WTC11 (cell line): ENCODE results near the gene ZFYVE1.

Experiments used
- CBFB ChIP-seq: sonication (generic); formaldehyde crosslinking; IDR thresholded peaks from 2 replicates; pipeline ENCODE4 v1.8.1; 2022; ENCODE audit warnings: mild to moderate bottlenecking, low read depth, missing genetic modification reagents
- CREB1 ChIP-seq: sonication (generic); formaldehyde crosslinking; IDR thresholded peaks from 2 replicates; pipeline ENCODE4 v1.8.0; 2023; ENCODE audit warnings: mild to moderate bottlenecking, missing genetic modification reagents
- E2F5 ChIP-seq: sonication (generic); formaldehyde crosslinking; IDR thresholded peaks from 2 replicates; pipeline ENCODE4 v1.8.1; 2022; ENCODE audit warnings: mild to moderate bottlenecking, moderate library complexity, missing genetic modification reagents
- ETV6 ChIP-seq: sonication (generic); formaldehyde crosslinking; IDR thresholded peaks from 2 replicates; pipeline ENCODE4 v1.8.1; 2022; ENCODE audit warnings: mild to moderate bottlenecking, missing genetic modification reagents
- SP1 ChIP-seq: sonication (generic); formaldehyde crosslinking; conservative IDR thresholded peaks from 2 replicates; pipeline ENCODE4 v1.8.1; 2022; ENCODE audit warnings: missing genetic modification reagents
- TEAD4 ChIP-seq: sonication (generic); formaldehyde crosslinking; IDR thresholded peaks from 2 replicates; pipeline ENCODE4 v1.8.0; 2022; ENCODE audit warnings: mild to moderate bottlenecking, missing genetic modification reagents
- TP53 ChIP-seq: sonication (generic); formaldehyde crosslinking; IDR thresholded peaks from 2 replicates; pipeline ENCODE4 v1.8.1; 2023; ENCODE audit warnings: mild to moderate bottlenecking, missing genetic modification reagents
- ZNF317 ChIP-seq: sonication (generic); formaldehyde crosslinking; IDR thresholded peaks from 2 replicates; pipeline ENCODE4 v1.8.1; 2023; ENCODE audit warnings: low read depth, mild to moderate bottlenecking, moderate library complexity, missing genetic modification reagents, borderline replicate concordance
- TF ChIP-seq, protein P1 (sequence below): fragments of 200-600 bp; IDR thresholded peaks from 2 replicates; pipeline ENCODE4 v1.8.0; 2022; ENCODE audit warnings: antibody characterized with exemption
- TF ChIP-seq, protein P2 (sequence below): sonication (generic); formaldehyde crosslinking; IDR thresholded peaks from 2 replicates; pipeline ENCODE4 v1.8.1; 2023; ENCODE audit warnings: mild to moderate bottlenecking, missing genetic modification reagents, moderate library complexity
- TF ChIP-seq, protein P3 (sequence below): sonication (generic); formaldehyde crosslinking; IDR thresholded peaks from 2 replicates; pipeline ENCODE4 v1.8.0; 2022; ENCODE audit warnings: mild to moderate bottlenecking, missing genetic modification reagents
- TF ChIP-seq, protein P4 (sequence below): fragments of 250-450 bp; sonication (Bioruptor Pico); IDR thresholded peaks from 2 replicates; pipeline ENCODE4 v2.1.2; 2022; ENCODE audit warnings: mild to moderate bottlenecking, moderate library complexity

GRCh38 chr14:72974661-72975060 lies 52.2 kb downstream of the ZFYVE1 start:
- TF ChIP-seq TEAD4 (CRISPR knock-in tag): no peak
- TF ChIP-seq, protein P1, sequence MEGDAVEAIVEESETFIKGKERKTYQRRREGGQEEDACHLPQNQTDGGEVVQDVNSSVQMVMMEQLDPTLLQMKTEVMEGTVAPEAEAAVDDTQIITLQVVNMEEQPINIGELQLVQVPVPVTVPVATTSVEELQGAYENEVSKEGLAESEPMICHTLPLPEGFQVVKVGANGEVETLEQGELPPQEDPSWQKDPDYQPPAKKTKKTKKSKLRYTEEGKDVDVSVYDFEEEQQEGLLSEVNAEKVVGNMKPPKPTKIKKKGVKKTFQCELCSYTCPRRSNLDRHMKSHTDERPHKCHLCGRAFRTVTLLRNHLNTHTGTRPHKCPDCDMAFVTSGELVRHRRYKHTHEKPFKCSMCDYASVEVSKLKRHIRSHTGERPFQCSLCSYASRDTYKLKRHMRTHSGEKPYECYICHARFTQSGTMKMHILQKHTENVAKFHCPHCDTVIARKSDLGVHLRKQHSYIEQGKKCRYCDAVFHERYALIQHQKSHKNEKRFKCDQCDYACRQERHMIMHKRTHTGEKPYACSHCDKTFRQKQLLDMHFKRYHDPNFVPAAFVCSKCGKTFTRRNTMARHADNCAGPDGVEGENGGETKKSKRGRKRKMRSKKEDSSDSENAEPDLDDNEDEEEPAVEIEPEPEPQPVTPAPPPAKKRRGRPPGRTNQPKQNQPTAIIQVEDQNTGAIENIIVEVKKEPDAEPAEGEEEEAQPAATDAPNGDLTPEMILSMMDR: no peak
- TF ChIP-seq TP53 (CRISPR knock-in tag): no peak
- TF ChIP-seq, protein P2, sequence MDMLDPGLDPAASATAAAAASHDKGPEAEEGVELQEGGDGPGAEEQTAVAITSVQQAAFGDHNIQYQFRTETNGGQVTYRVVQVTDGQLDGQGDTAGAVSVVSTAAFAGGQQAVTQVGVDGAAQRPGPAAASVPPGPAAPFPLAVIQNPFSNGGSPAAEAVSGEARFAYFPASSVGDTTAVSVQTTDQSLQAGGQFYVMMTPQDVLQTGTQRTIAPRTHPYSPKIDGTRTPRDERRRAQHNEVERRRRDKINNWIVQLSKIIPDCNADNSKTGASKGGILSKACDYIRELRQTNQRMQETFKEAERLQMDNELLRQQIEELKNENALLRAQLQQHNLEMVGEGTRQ (CRISPR knock-in tag): no peak
- no peak for TF ChIP-seq ZNF317 (CRISPR knock-in tag)
- TF ChIP-seq CBFB (CRISPR knock-in tag): no peak
- TF ChIP-seq, protein P3, sequence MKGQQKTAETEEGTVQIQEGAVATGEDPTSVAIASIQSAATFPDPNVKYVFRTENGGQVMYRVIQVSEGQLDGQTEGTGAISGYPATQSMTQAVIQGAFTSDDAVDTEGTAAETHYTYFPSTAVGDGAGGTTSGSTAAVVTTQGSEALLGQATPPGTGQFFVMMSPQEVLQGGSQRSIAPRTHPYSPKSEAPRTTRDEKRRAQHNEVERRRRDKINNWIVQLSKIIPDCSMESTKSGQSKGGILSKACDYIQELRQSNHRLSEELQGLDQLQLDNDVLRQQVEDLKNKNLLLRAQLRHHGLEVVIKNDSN: no peak
- no peak for TF ChIP-seq E2F5 (CRISPR knock-in tag)
- no peak for TF ChIP-seq SP1 (CRISPR knock-in tag)
- no peak for TF ChIP-seq ETV6 (CRISPR knock-in tag)
- no peak for TF ChIP-seq CREB1 (CRISPR knock-in tag)
- TF ChIP-seq, protein P4, sequence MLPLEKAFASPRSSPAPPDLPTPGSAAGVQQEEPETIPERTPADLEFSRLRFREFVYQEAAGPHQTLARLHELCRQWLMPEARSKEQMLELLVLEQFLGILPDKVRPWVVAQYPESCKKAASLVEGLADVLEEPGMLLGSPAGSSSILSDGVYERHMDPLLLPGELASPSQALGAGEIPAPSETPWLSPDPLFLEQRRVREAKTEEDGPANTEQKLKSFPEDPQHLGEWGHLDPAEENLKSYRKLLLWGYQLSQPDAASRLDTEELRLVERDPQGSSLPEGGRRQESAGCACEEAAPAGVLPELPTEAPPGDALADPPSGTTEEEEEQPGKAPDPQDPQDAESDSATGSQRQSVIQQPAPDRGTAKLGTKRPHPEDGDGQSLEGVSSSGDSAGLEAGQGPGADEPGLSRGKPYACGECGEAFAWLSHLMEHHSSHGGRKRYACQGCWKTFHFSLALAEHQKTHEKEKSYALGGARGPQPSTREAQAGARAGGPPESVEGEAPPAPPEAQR (CRISPR knock-in tag): no peak
